GM15510 (cell line): ENCODE measurements around the gene HERPUD2.
A peak's percentile ranks its signal among the peaks of the same experiment; 100 is the strongest.

Experiments used
- POLR2A ChIP-seq: IDR thresholded peaks from 3 replicates; pipeline ENCODE4 v1.6.1; 2011; ENCODE audit warnings: borderline replicate concordance; ENCODE audit not compliant: insufficient read length; ENCODE audit errors: extremely low read depth

Gene HERPUD2

GRCh38 chr7:35694784-35695472, at the start of gene HERPUD2:
TSS of gene HERPUD2 (minus strand) at chr7:35695135. CDS start at chr7:35694330, 805 bp downstream.
- peak; percentile 85 for TF ChIP-seq POLR2A

- TF ChIP-seq POLR2A = no peak
Measured at GRCh38 chr7:35738889-35739288, 44.0 kb upstream of the HERPUD2 start.

GRCh38 chr7:35736725-35737124, 41.8 kb upstream of the HERPUD2 start:
- no peak for TF ChIP-seq POLR2A

- TF ChIP-seq POLR2A = no peak
Measured at GRCh38 chr7:35735396-35735795, 40.5 kb upstream of the HERPUD2 start.

- TF ChIP-seq POLR2A = no peak
Measured at GRCh38 chr7:35734001-35734483, 39.1 kb upstream of the HERPUD2 start.

GRCh38 chr7:35731349-35731748, 36.4 kb upstream of the HERPUD2 start:
- TF ChIP-seq POLR2A = no peak

- peak; percentile 37 for TF ChIP-seq POLR2A
Measured at GRCh38 chr7:35729061-35729783, 34.3 kb upstream of the HERPUD2 start.

- peak; percentile 4 for TF ChIP-seq POLR2A
Measured at GRCh38 chr7:35728412-35729060, 33.6 kb upstream of the HERPUD2 start.

- TF ChIP-seq POLR2A = no peak
Measured at GRCh38 chr7:35727571-35727970, 32.6 kb upstream of the HERPUD2 start.

- TF ChIP-seq POLR2A = no peak
Measured at GRCh38 chr7:35726654-35727053, 31.7 kb upstream of the HERPUD2 start.

GRCh38 chr7:35725280-35725680, 30.3 kb upstream of the HERPUD2 start:
- TF ChIP-seq POLR2A = no peak

- no peak for TF ChIP-seq POLR2A
Measured at GRCh38 chr7:35723011-35723410, 28.1 kb upstream of the HERPUD2 start.

GRCh38 chr7:35722054-35722849, 27.3 kb upstream of the HERPUD2 start:
- TF ChIP-seq POLR2A = no peak

GRCh38 chr7:35721288-35721687, 26.4 kb upstream of the HERPUD2 start:
- TF ChIP-seq POLR2A = no peak

GRCh38 chr7:35720849-35721248, 25.9 kb upstream of the HERPUD2 start:
- no peak for TF ChIP-seq POLR2A
